GM18526 (cell line): ENCODE data around the gene LIPK.

Experiments used
- POLR2A ChIP-seq: IDR thresholded peaks from 3 replicates; pipeline ENCODE4 v1.6.1; 2011; ENCODE audit not compliant: insufficient read length; ENCODE audit errors: extremely low read depth

Gene LIPK

DNA sequence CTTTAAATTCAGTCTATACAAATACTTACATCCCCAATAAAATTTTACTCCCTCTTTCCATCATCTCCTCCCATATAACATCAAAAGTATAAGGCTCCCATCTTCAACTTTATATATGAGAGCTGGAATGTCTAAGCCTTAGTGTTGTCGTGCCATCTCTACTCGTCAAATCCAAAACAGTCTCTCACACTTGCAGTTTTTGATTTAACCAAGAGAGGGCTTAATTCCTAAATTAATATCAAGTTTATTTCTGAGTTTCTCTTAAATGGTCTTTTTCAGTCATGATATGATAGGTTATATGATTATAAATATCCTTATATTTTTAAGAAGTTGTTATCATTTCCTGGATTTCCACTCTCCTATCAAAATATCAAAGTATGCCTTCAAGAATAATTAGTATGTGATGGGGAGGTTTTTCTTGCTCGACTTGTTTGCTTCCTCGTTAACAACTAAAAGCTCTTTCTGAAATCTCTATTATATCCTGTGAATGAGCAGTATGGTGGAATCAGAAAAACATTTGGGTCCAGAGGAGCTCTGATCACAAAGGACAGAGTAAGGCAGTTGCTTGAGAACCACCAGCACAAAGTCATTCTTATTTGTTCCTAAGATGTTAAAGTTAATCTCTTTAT, 12.5 kb upstream of the LIPK start:
- no peak for TF ChIP-seq POLR2A

DNA sequence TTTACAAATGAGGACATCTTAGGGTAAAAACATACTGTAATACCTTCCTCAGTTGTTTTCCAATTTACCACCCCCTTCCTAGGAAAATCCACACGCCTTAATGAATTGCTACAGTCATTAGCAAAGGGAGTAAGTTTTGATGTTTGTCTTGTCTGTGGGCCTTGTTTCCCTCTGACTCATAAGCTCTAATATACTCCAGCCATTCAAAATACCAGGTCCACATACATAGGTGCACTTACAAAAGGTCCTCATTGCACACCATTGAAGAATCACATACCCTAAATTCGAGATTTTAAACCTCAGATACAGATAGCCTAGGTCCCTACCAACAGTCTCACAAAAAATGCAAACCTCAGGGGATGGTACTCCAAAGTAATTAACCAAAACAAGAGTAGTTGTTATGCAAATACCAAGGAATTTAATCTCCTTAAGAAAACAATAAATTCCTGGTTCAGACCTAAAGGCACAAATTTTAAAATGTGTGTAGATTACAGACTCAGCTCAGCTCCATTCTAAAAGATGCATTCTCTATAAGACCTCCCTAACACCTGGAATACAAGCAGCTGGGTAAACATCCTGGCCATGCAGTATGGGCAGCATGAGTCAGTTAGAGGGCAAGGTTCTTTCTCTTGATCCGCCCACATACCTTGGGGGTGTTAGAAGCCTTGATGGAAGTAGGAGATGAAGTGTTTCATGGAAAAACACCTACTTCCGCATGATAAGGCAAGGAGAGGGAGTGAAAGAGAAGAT, 3.0 kb upstream of the LIPK start:
- no peak for TF ChIP-seq POLR2A

DNA sequence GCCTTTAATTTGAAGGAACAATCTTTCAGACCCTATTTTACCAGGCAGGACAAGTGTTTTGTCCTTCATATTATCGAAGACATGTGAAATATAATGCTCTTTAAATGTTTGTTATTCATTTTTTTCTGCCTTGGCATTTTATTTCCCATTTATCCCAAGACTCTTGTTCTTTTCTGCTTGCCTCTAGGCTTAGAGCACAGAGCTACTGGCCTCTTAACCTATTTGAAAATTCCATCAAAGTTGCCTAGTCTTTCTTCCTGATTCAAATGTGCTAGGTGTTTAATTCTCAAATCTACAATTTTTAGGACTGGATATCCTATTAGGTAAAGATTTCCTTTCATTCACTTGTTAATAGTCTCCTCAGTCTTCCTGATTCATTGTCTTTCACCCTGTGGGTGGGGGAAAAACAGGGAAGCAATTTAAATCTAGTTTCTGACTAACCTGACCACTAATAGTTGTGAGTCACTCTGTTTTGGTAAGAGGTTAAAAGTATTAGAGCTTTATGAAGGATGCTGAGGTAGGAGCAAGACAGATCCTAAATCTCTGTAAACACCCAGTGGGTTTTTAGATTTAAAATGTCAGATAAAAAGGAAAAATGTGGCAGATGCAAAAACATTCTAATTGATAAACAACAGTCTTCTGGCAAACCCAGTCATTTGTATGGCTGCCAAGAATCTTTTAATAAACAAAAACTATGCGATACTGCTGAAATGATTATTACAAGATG, 1.5 kb downstream of the LIPK start:
- TF ChIP-seq POLR2A: no peak

DNA sequence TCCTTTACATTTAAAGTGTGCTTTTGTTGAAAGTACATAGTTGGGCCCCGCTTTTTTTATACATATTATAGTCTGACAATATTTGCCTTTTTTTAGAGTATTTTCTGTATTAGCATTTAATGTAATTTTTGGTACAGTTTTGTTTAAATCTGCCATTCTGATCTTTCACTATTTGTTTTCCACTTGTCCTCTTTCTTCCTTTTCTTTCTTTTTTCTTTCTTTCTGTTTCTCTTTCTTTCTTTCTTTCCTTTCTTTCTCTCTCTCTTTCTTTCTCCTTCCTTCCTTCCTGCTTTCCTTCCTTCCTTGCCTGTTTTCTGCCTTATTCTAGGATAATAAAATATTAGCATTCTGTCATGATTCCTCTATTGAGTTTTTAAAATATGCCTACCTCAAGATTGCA, 9.5 kb downstream of the LIPK start:
- no peak for TF ChIP-seq POLR2A

DNA sequence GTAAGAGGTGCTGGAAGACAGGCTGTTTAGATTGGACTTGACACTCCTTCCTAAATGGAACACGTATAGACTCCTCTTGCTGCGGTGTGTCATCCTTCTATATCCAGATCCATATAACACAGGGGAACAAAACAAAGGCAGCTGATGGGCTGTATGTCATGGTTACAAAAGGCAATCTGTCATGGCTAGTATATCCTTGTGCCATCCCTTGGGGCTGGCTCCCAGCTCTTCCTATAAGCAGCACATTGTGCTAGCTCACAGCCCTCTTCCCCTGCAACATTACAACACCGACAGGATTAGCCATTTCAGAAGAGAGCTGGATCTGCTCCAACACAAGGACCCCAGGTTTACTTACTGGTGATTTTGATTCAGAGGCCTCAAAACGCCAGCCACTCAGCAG, 15.3 kb downstream of the LIPK start:
- no peak for TF ChIP-seq POLR2A

DNA sequence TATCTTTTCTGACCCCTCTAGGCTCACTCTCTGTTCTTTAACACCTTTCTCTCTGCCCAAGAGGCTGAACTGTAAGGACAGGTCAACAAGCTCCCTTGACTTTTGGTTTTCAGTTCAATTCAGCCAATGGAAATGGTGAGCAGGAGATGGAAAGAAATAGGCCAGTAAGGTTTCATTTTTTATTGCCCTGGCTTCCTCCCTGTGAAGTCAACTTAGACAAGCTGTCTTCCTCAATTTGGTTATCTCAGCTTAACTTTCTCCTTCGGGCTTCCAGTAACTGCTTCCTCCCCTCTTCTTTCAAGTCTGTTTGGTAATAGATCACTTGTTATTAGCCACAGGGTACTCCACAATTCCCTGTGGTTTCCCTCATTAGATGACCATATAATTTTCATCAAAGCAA, 19.7 kb downstream of the LIPK start:
- no peak for TF ChIP-seq POLR2A

DNA sequence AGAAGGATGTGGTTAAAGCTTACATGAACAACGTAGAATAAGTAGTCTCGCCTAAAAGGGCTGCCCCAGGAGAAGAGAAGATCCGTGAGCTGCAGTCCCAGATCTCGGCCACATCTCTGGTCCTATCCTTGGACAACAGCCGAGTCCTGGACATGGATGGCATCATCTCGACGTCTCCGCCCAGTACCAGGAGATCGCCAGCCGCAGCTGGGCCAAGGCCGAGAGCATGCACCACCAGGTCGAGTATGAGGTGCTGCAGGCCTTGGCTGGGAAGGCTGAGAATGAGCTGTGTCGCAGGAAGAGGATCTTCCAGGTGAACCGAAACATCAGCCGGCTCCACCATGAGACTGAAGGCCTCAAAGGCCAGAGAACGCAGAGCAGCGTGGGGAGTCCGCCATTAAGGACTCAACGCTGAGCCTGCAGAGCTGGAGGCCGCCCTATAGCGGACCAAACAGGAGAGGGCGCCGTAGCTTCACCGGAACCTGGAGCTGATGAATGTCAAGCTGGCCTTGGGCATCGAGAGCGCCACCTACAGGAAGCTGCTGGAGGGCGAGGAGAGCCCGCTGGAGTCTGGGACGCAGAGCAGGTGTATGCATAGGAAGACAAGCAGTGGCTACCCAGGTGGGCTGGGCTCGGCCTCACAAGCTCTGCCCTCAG, 22.2 kb downstream of the LIPK start:
- TF ChIP-seq POLR2A: no peak

DNA sequence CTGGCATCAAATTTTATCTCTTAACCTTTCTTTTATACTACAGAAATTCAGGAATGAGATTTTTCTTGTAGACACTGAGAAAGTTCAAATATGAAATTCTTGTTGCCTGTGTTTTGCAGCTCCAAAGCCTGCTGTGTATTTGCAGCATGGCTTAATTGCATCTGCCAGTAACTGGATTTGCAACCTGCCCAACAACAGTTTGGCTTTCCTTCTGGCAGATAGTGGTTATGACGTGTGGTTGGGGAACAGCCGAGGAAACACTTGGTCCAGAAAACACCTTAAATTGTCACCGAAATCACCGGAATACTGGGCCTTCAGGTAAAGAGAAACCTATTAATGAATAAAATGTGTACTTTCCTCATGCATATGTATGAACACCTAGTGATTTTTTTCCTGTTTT, 24.8 kb downstream of the LIPK start:
- TF ChIP-seq POLR2A: no peak

DNA sequence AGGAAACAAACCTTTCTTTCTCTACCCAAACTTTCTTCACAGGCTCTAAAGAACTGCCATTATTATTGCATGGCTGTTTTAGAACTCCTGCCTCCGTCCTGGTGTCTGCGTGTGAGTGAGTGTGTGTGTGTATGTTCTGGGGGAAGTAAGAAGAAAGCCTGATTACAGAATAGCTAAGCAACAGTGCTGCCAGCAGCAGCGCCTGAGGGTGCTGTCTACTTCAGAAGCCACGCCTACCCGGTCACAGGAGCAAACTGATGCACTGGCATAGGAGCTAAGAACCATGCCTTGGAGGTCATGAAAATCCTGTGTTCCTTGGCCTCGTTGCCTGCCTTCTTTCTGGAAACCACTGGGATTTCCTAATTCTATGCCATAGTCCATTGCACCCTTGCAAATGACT, 25.2 kb downstream of the LIPK start:
- TF ChIP-seq POLR2A: no peak

DNA sequence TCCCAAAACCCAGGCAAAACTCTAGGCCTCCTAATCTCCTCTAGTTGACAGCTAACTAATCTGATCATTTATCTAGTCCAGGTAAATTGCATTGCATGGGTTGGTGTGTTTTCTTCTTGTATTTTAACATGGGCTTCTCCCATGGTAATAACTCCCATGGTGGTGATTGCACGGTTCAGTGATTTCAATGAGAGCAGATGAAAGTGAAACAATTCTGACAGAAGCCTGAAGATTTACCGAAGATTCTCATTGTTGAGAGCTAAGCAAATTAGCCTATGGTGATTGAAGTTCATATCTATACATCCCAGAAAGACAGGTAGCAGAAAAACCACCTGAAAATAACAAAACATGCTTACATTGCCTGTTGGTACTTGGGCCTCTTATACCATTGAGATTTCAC, 27.2 kb downstream of the LIPK start:
- TF ChIP-seq POLR2A: no peak

DNA sequence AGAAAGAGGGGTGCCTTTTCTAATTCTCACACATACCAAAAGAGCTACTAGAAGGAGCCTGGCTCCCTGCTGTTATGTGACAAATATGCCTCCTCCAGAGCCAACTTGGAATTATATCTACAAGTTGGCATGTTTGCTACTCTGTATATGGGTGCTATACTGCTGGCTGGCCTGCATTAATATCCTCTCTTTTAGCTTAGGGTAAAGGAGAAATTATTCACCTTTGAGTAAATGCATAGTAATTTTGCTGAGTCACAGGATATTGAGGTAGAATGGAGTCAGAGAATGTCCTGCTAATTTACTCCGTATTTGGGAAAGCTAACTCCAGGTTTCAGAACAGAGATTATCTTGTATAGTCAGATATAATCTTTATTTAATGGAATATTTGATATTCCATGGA, 29.6 kb downstream of the LIPK start:
- TF ChIP-seq POLR2A: no peak

DNA sequence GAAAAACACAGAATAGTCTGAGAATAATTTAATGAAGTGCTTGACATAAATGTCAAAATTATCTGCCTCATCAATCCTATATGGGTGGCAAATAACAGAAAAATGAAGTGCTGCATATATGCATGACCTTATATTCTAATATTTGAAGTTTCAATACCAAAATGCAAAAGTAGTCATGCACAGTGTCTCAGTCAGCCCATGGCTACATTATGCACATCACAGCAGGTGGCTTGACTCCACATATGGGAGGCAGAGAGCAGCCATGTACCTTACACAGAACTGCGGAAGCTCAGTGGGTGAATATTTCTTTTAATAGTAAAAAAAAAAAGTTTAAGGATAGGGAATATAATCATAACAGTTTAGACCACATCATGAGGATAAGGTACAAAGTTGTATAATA, 36.4 kb downstream of the LIPK start:
- TF ChIP-seq POLR2A: no peak

DNA sequence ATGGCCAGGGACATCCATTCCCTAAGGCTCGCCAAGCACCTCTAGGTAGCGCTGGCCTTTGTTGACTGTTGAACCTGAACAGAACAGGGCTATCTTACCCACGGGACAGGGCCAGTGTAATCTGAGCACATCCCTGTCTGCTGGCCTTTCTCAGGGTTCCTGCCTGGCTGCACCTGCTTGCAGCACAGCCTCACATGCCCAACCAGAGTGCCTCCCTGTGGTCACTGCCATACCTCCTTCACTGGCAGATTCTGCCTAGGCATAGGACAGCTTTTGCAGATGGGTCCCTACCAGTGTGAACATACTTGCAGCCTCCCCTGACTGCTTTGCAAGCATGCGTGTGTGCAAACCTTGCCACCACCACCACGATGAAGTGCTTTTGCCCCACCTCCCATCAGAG, 38.0 kb downstream of the LIPK start:
- no peak for TF ChIP-seq POLR2A

DNA sequence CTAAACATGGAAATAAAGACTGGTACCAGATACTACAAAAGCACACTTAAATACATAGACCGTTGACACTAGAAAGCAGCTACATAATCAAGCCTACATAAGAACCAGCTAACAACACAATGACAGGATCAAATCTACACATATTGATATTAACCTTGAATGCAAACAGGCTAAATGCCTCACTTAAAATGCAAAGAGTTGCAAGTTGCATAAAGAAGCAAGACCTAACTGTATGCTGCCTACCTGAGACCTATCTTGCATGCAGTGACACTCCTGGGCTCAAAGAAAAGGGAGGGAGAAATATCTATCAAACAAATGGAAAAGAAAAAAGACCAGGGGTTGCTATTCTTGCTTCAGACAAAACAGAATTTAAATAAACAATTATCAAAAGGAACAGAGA, 39.6 kb downstream of the LIPK start:
- TF ChIP-seq POLR2A: no peak

DNA sequence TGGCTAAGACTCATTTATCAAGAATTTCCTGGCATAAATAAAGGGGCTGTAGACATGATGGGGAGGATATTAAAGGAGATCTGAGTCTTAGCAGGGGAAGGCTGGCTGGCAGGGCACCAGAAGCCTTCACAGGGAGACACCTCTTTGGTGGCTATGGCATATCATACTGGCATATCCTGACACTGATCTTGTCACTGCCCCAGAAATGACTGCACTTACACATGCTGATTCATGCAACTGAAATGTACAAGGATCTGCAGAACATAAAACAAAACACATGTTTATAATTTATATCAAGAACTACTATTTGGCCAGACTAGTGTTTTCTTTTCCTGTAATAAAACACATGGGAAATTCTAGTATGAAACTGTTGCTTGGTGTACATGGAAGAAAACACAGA, 48.2 kb downstream of the LIPK start:
- no peak for TF ChIP-seq POLR2A

DNA sequence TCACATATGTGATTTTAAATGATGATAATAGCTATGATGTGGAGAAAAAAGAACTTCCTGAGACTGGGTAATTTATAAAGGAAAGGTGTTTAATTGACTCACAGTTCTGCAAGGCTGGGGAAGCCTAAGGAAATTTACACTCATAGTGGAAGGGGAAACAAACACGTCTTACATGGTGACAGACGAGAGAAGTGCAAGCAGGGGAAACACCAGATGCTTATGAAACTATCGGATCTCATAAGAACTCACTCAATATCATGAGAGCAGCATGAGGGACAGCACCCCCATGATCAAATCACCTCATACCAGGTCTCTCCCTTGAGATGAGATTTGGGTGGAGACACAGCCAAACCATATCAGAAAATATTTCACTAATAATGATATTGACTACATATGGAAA, 49.7 kb downstream of the LIPK start:
- TF ChIP-seq POLR2A: no peak
